ENCODE results near the gene RACK1.

DNA sequence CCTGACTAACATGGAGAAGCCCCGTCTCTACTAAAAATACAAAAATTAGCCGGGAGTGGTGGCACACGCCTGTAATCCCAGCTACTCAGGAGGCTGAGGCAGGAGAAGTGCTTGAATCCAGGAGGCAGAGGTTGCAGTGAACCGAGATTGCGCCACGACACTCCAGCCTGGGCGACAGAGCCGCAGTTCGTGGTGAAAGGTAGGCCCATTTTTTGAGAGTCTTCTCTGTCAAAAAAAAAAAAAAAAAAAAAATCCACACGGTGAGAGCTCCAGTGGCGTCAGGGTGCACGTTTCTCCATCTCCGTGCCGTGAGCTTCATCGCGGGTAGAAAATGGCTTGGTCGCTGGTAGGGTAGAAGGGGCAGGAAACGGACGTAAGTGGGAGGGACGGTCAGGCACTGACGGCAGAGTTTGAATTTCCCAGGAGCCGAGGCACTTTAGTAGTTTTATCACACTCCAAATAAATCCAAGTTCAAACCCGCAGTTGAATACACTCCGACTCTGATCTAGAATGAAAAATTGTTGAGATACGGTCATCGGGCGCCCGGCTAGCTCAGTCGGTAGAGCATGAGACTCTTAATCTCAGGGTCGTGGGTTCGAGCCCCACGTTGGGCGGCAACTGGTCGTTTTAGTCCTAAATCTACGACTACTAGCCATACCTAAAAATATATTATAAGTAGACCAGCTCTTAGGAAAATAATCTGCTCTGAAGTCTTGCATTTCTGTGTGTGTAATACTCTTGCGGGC, 36.3 kb downstream of the RACK1 start:
- TF ChIP-seq, protein P1, sequence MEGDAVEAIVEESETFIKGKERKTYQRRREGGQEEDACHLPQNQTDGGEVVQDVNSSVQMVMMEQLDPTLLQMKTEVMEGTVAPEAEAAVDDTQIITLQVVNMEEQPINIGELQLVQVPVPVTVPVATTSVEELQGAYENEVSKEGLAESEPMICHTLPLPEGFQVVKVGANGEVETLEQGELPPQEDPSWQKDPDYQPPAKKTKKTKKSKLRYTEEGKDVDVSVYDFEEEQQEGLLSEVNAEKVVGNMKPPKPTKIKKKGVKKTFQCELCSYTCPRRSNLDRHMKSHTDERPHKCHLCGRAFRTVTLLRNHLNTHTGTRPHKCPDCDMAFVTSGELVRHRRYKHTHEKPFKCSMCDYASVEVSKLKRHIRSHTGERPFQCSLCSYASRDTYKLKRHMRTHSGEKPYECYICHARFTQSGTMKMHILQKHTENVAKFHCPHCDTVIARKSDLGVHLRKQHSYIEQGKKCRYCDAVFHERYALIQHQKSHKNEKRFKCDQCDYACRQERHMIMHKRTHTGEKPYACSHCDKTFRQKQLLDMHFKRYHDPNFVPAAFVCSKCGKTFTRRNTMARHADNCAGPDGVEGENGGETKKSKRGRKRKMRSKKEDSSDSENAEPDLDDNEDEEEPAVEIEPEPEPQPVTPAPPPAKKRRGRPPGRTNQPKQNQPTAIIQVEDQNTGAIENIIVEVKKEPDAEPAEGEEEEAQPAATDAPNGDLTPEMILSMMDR (optimal IDR thresholded peaks at IDR 0.05 in 1 of 3, IDR thresholded peaks at IDR 0.05 in 1 of 3, conservative IDR thresholded peaks at IDR 0.05 in 1 of 3; ENCODE audit: extremely low read depth in 1 of 3, insufficient read depth in 2 of 3, low read length in 3 of 3), result no peak
- no peak for TF ChIP-seq EZH2 (IDR thresholded peaks at IDR 0.05; ENCODE audit: low read length)
